Nephron (organoid): ENCODE data around the gene EFCAB9.

Experiments
- H3K27ac Mint-ChIP-seq, 3 experiments: 2 replicates each; pipeline ENCODE4 v1.8.0; 2020; ENCODE audit warnings: mixed read lengths in 3 of 3, mild to moderate bottlenecking in 2 of 3, moderate library complexity in 1 of 3
- H3K27me3 Mint-ChIP-seq: 2 replicates; pipeline ENCODE4 v1.8.0; 2021; ENCODE audit warnings: low read depth, mild to moderate bottlenecking, moderate library complexity, mixed read lengths
- H3K36me3 Mint-ChIP-seq: 2 replicates; pipeline ENCODE4 v1.8.0; 2020; ENCODE audit warnings: low read depth, mixed read lengths
- H3K4me1 Mint-ChIP-seq: 2 replicates; pipeline ENCODE4 v1.8.0; 2020; ENCODE audit warnings: mixed read lengths
- H3K4me3 Mint-ChIP-seq, 3 experiments: 2 replicates each; pipeline ENCODE4 v1.8.0; 2020; ENCODE audit warnings: mild to moderate bottlenecking in 3 of 3, mixed read lengths in 3 of 3, moderate library complexity in 2 of 3
- H3K9me3 Mint-ChIP-seq: 2 replicates; pipeline ENCODE4 v1.8.0; 2020; ENCODE audit warnings: mixed read lengths
- TF ChIP-seq, protein P1 (sequence below), 3 experiments: fragments of 200-600 bp; sonication (generic); IDR thresholded peaks; one replicate each; pipeline ENCODE4 v1.5.0; 2021; ENCODE audit warnings: antibody characterized with exemption in 3 of 3; ENCODE audit not compliant: unreplicated experiment in 3 of 3

The EFCAB9 gene

DNA sequence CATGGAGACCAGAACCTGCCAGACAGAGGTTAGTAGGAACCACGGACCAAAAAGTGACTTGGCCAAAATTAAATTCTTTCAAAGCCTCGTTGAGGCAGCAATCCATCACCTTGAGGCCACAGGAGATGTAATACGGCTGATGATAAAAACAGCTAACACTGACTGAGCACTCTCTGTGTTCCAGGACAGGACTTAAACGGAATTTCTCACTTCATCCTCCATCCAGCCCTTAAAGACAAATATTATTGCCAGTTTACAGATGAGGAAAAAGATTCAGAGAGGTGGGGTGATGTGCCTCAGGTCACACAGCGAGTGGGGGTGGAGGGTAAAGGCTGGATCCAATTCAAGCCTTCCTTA is 31.0 kb upstream of the EFCAB9 start:
- peaks cover 2% of the 10 kb centered on the region for H3K36me3 Mint-ChIP-seq
- H3K27me3 Mint-ChIP-seq: no peaks in the 10 kb centered on the region
- H3K4me3 Mint-ChIP-seq: no peak overlapping the region
- TF ChIP-seq, protein P1, sequence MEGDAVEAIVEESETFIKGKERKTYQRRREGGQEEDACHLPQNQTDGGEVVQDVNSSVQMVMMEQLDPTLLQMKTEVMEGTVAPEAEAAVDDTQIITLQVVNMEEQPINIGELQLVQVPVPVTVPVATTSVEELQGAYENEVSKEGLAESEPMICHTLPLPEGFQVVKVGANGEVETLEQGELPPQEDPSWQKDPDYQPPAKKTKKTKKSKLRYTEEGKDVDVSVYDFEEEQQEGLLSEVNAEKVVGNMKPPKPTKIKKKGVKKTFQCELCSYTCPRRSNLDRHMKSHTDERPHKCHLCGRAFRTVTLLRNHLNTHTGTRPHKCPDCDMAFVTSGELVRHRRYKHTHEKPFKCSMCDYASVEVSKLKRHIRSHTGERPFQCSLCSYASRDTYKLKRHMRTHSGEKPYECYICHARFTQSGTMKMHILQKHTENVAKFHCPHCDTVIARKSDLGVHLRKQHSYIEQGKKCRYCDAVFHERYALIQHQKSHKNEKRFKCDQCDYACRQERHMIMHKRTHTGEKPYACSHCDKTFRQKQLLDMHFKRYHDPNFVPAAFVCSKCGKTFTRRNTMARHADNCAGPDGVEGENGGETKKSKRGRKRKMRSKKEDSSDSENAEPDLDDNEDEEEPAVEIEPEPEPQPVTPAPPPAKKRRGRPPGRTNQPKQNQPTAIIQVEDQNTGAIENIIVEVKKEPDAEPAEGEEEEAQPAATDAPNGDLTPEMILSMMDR (IDR thresholded peaks at IDR 0.05; ENCODE audit: unreplicated experiment in 3 of 3): no peak
- no peaks in the 10 kb centered on the region for H3K9me3 Mint-ChIP-seq
- H3K27ac Mint-ChIP-seq: peak overlapping the region in 1 of 3 experiments; percentile 4
- peaks cover 43% of the 10 kb centered on the region for H3K4me1 Mint-ChIP-seq

DNA sequence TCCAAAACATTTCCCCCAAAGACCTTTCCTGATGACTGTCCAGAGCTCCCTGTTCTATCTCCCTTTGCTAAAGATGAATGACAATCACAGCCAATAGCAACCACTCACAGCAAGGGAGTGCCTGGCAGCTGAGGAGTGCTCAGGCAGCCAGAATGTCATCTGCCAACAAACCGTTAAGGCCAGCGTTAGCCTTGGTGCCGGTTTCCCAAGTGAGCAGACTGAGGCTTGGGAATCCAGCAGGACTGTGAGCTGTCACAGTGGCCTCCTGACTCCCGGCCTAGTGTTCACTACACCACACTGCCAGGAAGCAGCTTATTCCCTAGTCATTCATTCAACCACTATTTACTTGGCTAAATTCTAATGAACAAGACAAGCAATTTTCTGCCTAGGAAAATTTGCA is 30.6 kb upstream of the EFCAB9 start:
- no peaks in the 10 kb centered on the region for H3K27me3 Mint-ChIP-seq
- no peaks in the 10 kb centered on the region for H3K9me3 Mint-ChIP-seq
- TF ChIP-seq, protein P1 (IDR thresholded peaks at IDR 0.05; ENCODE audit: unreplicated experiment in 3 of 3): no peak
- no peaks in the 10 kb centered on the region for H3K36me3 Mint-ChIP-seq
- no peak overlapping the region for H3K4me3 Mint-ChIP-seq
- H3K27ac Mint-ChIP-seq: peak overlapping the region in 1 of 3 experiments; percentile 4
- H3K4me1 Mint-ChIP-seq: peaks cover 47% of the 10 kb centered on the region

DNA sequence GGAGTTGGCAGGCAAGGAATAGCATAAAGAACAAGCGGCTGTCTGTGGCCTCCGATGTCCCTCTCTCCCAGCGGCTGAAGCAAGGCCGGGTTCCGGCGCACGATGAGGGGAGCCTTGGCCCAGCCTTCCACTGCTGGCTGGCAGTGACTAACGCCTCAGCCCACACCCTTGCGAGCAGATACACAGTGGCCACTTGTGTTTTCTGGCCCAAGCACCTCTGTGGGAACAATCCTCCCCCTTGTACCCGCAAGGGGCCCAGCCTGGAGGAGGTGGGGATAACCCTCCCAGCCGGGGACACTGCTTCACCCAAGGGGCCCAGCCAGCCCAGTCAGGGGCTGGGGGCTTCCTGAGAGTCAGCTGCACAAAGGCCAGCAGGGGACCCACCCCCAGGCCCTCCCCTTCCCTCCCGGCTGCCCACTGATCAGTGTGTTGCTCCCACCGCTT is 29.2 kb upstream of the EFCAB9 start:
- no peak overlapping the region for H3K4me3 Mint-ChIP-seq
- H3K27me3 Mint-ChIP-seq: peaks cover 6% of the 10 kb centered on the region
- H3K27ac Mint-ChIP-seq: peak overlapping the region in 2 of 3 experiments; percentile 52 to 81
- TF ChIP-seq, protein P1 (IDR thresholded peaks at IDR 0.05; ENCODE audit: unreplicated experiment in 3 of 3): no peak
- H3K4me1 Mint-ChIP-seq: peaks cover 47% of the 10 kb centered on the region
- no peaks in the 10 kb centered on the region for H3K36me3 Mint-ChIP-seq
- no peaks in the 10 kb centered on the region for H3K9me3 Mint-ChIP-seq

DNA sequence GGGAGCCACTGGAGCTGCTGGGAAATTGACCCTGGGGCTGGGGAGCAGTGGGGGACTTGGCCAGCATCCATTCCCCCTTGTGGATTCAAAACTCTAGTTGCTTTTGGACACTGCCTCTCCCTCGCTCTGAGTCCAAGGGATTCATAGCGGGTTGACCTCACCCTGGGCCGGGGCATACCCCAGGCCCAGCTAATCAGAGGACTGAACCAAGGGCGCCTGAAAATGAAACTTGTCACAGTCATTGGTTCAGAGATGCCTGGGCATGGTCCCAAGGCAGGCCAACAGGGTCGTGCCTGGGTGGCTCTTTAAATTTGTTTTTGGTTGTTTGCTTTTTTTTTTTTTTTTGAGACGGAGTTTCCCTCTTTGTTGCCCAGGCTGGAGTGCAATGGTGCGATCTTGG is 28.5 kb upstream of the EFCAB9 start:
- TF ChIP-seq, protein P1 (IDR thresholded peaks at IDR 0.05; ENCODE audit: unreplicated experiment in 3 of 3): no peak
- Mint-ChIP-seq H3K4me3 (no peak overlapping the region), H3K27ac (peak overlapping the region in 1 of 3 experiments; percentile 81), H3K9me3 (no peaks in the 10 kb centered on the region), H3K36me3 (no peaks in the 10 kb centered on the region), H3K4me1 (peaks cover 47% of the 10 kb centered on the region), H3K27me3 (peaks cover 6% of the 10 kb centered on the region)

DNA sequence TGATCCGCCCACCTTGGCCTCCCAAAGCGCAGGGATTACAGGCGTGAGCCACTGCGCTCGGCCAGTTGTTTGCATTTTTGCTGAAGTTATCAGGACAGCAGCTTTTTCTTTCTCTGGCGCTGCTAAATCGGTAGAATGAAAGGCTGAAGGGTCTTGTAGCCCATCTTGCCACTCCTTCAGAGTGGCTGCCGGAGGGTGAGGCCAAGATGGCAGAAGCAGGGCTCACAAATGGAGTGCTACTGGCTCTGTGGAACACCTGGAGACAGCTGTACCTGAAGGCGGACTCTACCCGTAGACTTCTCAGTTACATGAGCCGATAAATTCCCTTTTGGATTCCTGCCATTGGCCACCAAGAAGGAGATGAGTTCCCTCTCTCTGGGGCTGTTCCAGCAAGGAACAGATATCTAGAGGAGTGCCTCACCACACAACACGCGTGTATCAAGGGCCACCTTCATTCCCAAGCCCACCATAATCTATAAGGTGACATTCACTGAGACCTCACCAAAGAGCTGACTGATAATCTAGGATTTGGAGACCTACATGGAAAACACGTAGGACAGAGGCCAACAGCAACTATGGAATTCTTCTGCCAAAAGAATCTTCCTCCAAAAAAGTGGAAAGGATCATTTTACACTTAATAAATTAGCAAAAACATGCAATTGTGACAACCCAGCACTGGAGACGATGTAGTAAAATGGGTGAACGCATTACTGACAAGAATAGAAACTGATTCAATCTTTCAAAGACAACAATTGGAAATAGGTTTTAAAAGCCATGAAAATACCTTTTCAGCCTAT is 27.7 kb upstream of the EFCAB9 start:
- peak overlapping the region in 1 of 3 experiments; percentile 7 for H3K4me3 Mint-ChIP-seq
- H3K9me3 Mint-ChIP-seq: no peaks in the 10 kb centered on the region
- no peaks in the 10 kb centered on the region for H3K36me3 Mint-ChIP-seq
- H3K4me1 Mint-ChIP-seq: peaks cover 47% of the 10 kb centered on the region
- peaks cover 6% of the 10 kb centered on the region for H3K27me3 Mint-ChIP-seq
- TF ChIP-seq, protein P1 (IDR thresholded peaks at IDR 0.05; ENCODE audit: unreplicated experiment in 3 of 3): no peak
- peak overlapping the region in 2 of 3 experiments; percentile 71 to 83 for H3K27ac Mint-ChIP-seq

DNA sequence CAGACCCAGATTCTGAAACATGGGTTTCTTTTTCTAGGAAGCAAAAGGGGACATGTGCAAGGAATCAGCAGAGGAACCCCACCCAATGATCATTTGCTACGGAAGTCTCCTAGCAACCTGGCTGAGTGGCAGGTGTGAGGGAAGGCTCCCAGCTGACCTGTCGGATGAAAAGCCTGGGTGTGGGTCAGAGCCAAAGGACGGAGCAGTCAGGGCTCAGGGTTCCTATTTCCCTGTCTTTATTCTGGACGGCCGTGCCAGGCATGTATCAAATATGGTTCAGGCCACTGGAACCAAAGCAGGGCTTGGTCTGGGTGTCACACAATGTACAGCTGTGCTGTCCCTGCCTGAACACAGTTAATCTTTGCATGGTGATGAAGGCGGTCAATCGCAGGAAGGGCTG is 26.1 kb upstream of the EFCAB9 start:
- Mint-ChIP-seq H3K27ac (peak overlapping the region in 2 of 3 experiments; percentile 22 to 49), H3K4me1 (peaks cover 42% of the 10 kb centered on the region), H3K27me3 (peaks cover 6% of the 10 kb centered on the region), H3K9me3 (no peaks in the 10 kb centered on the region), H3K36me3 (no peaks in the 10 kb centered on the region), H3K4me3 (no peak overlapping the region)
- TF ChIP-seq, protein P1 (IDR thresholded peaks at IDR 0.05; ENCODE audit: unreplicated experiment in 3 of 3): no peak
